Left renal pelvis (tissue), 4 donors: ENCODE data around the gene NXPH4. TPM values are rescaled to one million over a fixed set of nuclear protein-coding genes. Genes with fewer than 3 reads are reported as not detected.
A peak's percentile ranks its signal among the peaks of the same experiment; 100 is the strongest.

Experiments
- DNase-seq, 4 donors: peaks; one replicate each; pipeline ENCODE4 v3.0.0-alpha.2; 2013; ENCODE audit warnings: low read depth in 4 of 4, low spot score in 3 of 4
- polyA plus RNA-seq, 4 donors: library from polyadenylated mRNA; unstranded; fragments of 120-200 nt; gene quantifications; one replicate each; pipeline ENCODE4 v1.2.1, GENCODE V29; 2013; ENCODE audit not compliant: insufficient read length in 4 of 4

The NXPH4 gene
- polyA plus RNA-seq, 4 donors = 3.2 to 6.5 (median 4.1) TPM

DNA sequence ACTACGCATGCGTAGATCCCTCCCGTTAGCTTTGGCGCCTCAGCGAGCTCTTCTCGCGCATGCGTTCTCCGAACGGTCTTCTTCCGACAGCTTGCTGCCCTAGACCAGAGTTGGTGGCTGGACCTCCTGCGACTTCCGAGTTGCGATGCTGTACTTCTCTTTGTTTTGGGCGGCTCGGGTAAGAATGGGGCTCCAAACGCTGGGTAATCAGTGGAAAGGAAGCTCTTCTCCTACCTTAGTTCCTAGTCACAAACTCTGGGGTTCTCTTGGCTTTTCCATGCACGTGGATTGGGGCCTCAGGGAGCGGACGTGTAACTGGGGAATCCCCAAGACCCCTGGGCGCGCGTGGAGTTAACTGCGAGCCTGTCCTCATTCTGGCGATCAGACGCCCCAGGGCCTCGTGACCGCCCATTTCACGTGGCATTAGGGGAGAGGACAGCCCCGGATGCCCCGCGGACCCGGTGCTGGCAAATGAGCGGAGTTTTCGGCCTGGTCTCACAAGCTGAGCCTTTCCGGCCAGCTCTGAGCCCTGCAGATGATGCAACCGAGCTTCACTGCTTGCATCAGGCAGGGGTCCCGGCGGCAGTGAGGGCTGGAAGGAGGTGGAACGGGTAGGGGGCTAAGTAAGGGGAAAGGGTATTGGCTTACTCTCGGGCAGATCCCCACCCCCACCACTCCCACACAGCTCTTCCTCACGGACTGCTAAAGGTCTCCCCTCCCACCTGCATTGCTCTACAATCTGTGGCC lies 13.2 kb downstream of the NXPH4 start, which contains the start of gene SHMT2:
Gene SHMT2 (plus strand): TSS at position 78 of the 747 bp plus-strand sequence. CDS start 68 bp downstream, at position 146.
- peak; percentile 85 to 90 (median 89) for DNase-seq

- no peak for DNase-seq
These were observed 14.0 kb downstream of the NXPH4 start for GRCh38 chr12:57230381-57231155.

DNA sequence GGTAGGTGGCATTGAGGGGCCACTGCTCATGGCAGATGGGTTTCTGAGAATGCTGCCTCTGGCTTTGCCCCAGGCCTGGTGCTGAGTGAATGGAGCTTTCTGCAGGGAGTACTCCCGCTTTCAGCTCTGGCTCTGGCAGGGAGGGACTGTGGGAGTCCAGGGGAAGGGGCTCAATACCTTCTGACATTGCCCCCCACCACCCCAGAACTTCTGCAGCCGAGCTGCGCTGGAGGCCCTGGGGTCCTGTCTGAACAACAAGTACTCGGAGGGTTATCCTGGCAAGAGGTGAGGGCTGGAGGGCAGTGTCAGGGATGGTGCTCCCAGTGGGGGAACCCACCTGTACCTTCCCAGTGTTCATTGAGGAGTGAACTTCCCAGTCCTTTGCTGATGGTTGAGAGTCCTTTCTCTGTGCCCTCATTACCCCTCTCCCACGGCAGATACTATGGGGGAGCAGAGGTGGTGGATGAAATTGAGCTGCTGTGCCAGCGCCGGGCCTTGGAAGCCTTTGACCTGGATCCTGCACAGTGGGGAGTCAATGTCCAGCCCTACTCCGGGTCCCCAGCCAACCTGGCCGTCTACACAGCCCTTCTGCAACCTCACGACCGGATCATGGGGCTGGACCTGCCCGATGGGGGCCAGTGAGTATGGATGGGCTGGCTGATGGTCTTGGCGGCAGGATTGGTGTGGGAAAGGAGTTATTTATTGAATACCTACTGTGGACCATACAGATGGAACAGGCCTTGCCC lies 14.9 kb downstream of the NXPH4 start:
- no peak for DNase-seq

GRCh38 chr12:57232156-57232756 lies 15.7 kb downstream of the NXPH4 start:
- DNase-seq = no peak

DNA sequence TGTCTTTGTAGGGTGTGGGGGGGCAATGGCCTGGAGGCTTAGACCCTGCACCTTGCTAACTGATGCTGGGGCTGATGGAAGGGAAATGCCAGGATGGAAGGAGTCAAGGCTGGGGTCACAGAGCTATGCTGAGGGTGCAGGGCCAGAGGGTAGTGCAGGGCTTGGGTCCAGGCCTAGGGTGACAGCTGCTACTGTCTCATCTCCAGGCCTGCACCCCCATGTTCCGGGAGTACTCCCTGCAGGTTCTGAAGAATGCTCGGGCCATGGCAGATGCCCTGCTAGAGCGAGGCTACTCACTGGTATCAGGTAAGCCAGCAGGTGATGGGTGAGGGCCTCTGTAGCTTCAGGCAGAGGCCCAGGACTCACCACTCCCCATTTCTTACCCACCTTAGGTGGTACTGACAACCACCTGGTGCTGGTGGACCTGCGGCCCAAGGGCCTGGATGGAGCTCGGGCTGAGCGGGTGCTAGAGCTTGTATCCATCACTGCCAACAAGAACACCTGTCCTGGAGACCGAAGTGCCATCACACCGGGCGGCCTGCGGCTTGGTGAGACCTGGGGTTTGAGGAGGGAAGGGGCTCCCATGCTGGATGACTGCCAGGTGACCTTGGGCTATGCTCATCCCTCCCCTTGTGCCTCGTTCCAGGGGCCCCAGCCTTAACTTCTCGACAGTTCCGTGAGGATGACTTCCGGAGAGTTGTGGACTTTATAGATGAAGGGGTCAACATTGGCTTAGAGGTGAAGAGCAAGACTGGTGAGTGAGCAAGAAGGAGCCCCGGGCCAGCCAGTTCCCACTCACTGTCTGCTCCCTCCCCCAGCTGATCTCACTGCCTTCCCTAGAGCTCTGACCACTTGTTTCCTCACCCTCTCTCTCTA lies 17.0 kb downstream of the NXPH4 start:
- no peak for DNase-seq

GRCh38 chr12:57234233-57234570 lies 17.6 kb downstream of the NXPH4 start:
- DNase-seq = no peak

- no peak for DNase-seq
These were observed 18.0 kb downstream of the NXPH4 start for GRCh38 chr12:57234571-57235016.

DNA sequence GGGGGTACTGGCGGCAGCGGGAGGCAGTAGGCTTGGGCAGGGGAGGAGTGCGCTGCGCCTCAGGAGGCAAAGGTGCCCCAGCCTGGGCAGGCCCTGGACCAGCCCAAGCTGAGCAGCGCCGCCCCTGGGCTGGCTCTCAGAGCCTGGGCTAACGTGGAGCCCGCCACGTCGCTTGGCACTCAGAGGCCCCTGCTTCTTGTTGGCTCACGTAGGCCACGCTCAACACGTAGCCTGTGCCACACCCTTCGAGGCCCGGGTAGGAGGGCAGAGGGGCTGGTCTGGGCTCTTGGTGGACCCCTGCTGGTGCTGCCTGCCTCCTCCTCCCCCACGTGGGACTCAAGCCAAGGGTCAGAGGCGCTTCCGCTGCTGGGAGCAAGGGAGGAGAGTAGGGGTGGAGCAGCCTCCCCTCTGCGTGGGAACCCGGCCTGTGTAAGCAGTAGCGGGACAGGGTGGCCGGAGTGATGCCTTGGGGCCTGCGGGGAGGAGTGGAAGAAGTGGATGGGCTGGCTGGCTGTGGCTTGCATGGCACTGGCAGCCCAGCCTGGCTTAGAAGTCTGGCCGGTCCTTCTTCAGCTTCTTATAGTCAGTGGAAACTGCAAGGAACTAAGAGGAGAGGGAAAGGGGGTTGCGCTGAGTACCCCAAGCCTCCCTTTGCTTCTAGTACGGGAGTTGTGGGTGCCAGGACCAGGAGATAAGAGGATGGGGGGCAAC lies 18.6 kb downstream of the NXPH4 start:
- no peak for DNase-seq

- no peak for DNase-seq
These were observed 19.1 kb downstream of the NXPH4 start for GRCh38 chr12:57235728-57236131.

DNA sequence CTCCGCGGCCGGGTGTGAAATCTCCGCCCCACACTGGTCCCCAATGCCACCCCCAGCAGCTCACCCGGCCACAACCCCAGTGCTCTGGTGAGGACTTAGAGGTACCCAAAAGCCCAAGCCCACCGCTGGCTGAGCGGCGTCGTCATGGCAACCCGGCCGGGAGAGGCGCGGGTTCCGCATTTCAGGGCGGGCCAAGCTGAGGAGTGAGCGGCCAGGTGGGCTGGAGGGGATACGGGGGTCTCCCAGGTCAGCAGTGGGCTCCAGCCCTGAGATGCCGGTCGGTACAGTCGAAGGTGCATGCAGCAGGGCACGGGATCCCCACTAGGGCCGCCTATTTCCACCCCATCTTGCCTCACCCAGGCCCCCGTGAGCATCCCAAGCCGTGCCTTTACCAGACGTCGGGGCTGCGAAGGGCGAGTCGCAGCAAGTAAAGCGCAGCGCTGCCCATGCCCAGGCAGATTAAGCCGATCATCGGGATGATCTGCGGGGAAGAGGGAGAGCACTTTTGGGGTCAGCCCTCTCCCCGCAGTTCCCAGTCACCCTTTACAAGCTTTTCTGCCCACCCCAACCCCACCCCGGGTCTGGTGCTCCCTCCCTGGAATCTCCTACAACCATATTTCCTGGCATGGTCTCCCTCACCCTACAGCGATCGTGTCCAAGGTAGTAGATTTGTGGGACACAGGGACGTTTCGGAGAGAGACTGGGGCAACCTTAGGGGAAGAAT lies 19.8 kb downstream of the NXPH4 start:
- no peak for DNase-seq

DNA sequence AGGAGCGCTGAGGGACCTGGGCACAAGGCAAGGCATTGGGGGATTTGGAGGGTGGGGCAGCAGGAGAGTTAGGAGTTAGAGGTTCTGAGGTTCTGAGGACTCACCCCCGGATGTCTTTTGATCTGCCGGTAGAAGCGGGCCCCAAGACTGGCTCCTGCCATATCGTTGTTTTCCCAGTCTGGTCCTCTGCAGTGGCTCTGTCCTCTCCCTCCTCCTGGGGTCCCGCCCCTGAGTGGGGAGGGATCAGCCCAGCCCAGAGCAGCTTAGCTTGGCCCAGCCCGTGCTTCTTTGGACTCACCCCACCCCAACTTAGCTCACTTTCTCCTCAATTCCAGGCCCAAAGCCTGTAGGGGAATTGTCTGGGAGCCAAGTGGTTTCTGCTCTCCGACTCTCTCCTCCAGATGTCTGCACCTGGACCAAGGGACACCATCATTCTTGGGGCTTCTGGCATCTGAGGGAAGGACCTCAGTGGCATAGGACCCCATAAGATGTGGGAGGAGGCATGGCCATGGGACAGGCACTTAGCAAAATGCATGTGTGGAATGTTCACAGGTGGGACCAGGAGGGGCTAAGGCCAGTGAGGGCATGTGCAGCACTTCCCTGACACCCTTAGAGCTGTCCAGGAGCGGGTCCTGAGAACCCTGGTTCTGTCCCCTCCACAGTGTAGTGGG lies 20.5 kb downstream of the NXPH4 start:
- no peak for DNase-seq

- no peak for DNase-seq
These were observed 21.0 kb downstream of the NXPH4 start for GRCh38 chr12:57237596-57237931.

DNA sequence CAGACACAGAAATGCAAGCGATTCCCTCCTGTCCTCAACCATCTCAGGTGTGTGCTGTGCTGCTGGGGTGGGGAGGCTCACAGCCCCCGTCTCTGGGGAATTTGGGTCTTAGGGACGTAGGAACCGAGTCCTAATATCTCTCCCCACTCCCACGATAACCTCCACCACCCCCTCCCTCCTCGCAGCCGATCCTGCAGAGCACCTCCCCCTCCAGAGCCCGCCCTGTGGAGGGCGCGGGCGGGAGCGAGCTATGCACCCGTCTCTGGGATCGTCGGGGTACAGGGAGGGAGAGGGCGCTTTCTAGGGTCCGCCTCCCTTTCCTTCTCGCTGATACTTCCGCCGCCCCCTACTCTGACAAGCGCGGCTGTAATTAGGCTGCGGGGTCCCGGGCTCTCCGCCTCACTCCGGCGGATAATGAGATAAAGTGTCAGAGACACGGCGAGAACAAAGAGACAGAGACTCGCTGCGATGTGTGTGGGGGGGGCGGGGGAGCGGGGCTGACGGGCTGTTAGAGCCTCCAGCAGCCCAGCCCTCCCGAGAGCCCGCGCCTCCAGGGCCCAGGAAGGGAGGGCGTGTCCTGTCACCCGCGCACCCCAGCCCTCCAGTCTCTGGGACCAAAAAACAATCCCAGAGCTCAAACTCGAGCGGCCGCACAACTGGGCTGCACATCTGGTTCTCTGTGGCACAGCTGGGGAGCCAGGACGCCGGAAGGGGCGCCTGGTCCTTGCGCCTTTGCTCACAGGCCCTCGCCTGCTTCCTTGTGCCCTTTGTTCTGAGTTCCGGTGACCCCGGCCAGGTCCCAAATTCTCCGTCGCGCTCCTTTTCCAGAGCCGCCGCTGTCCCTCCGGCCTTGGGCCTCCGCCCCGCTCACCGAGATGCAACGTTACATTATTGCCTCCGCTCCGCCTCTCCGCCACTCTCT lies 21.6 kb downstream of the NXPH4 start:
- no peak for DNase-seq

- peak in 1 of 4 donors; percentile 75 for DNase-seq
These were observed 22.4 kb downstream of the NXPH4 start for GRCh38 chr12:57238854-57239554.

DNA sequence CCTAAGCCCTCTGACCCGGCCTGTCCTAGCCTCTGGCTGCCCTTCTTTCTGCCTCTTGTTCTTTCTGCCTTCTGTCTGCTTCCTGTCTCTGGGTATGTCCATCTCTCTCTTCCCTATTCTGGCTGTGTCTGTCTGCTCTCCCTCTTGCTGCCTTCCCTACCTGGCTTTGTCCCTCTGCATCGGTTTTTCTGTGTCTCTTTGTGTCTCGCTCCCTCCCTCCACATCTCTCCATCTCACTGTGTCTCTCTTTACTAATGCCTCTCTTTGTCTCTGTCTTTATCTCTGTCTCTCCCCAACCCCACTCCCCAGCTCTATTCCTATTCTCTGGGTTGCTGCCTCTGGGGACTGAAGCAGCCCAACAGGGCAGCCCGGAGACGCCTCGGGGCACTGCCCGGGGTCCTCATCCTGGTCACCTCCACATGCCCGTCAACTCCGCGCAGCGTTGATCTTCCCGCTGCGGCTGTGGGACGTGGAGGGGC lies 23.0 kb downstream of the NXPH4 start:
- DNase-seq = no peak
